Loucy (cell line): ENCODE results near the gene IQCH.

Source experiments
- H2AFZ ChIP-seq: fragments of 200-600 bp; sonication (generic); 2 replicates; pipeline ENCODE4 v1.6.0; 2016; ENCODE audit warnings: antibody characterized with exemption, mild to moderate bottlenecking, low read length, moderate library complexity
- H3F3A ChIP-seq: fragments of 200-600 bp; 2 replicates; pipeline ENCODE4 v1.6.0; 2016; ENCODE audit warnings: antibody characterized with exemption, low read depth, mild to moderate bottlenecking
- H3K27me3 ChIP-seq: fragments of 200-600 bp; sonication (generic); 2 replicates; pipeline ENCODE4 v1.6.1; 2014; ENCODE audit warnings: low read length, mild to moderate bottlenecking; ENCODE audit not compliant: insufficient read depth, poor library complexity, severe bottlenecking
- H3K36me3 ChIP-seq: fragments of 200-600 bp; sonication (generic); 2 replicates; pipeline ENCODE4 v1.6.1; 2016; ENCODE audit warnings: low read length; ENCODE audit not compliant: insufficient read depth
- H3K4me1 ChIP-seq: fragments of 200-600 bp; sonication (generic); 2 replicates; pipeline ENCODE4 v1.5.1; 2014; ENCODE audit warnings: low read length, mild to moderate bottlenecking; ENCODE audit not compliant: insufficient read depth, poor library complexity, severe bottlenecking
- H3K4me2 ChIP-seq: fragments of 200-600 bp; sonication (generic); 2 replicates; pipeline ENCODE4 v1.6.0; 2014; ENCODE audit warnings: antibody characterized with exemption, low read length, low read depth, mild to moderate bottlenecking; ENCODE audit not compliant: poor library complexity, severe bottlenecking
- H3K4me3 ChIP-seq: fragments of 200-600 bp; sonication (generic); 2 replicates; pipeline ENCODE4 v1.5.1; 2014; ENCODE audit warnings: low read length, mild to moderate bottlenecking, mixed read lengths; ENCODE audit not compliant: poor library complexity, severe bottlenecking
- H3K79me2 ChIP-seq: fragments of 200-600 bp; sonication (generic); 2 replicates; pipeline ENCODE4 v1.6.1; 2014; ENCODE audit warnings: low read length; ENCODE audit not compliant: insufficient read depth
- H3K9ac ChIP-seq: fragments of 200-600 bp; sonication (generic); 2 replicates; pipeline ENCODE4 v1.6.0; 2014; ENCODE audit warnings: mild to moderate bottlenecking, low read depth, low read length, moderate library complexity; ENCODE audit not compliant: poor library complexity, severe bottlenecking
- H3K9me2 ChIP-seq: fragments of 200-600 bp; sonication (generic); replicated peaks from 2 replicates; pipeline ENCODE4 v1.6.1; 2016; ENCODE audit warnings: low read depth, low read length, mixed read lengths
- H3K9me3 ChIP-seq: fragments of 200-600 bp; sonication (generic); 2 replicates; pipeline ENCODE4 v1.6.1; 2014; ENCODE audit warnings: mild to moderate bottlenecking, antibody characterized with exemption, low read length, low read depth; ENCODE audit not compliant: insufficient read depth
- H4K20me1 ChIP-seq: fragments of 200-600 bp; sonication (generic); 2 replicates; pipeline ENCODE4 v1.6.0; 2014; ENCODE audit warnings: antibody characterized with exemption, low read length, mild to moderate bottlenecking; ENCODE audit not compliant: insufficient read depth, poor library complexity, severe bottlenecking
- EZH2phosphoT487 ChIP-seq: fragments of 200-600 bp; IDR thresholded peaks from 2 replicates; pipeline ENCODE4 v1.6.1; 2018; ENCODE audit warnings: antibody characterized with exemption, mild to moderate bottlenecking, moderate library complexity, borderline replicate concordance
- TF ChIP-seq, protein P1 (sequence below): fragments of 200-600 bp; sonication (generic); conservative IDR thresholded peaks from 2 replicates; pipeline ENCODE4 v1.5.1; 2014; ENCODE audit warnings: mild to moderate bottlenecking, antibody characterized with exemption, low read length

Gene IQCH

GRCh38 chr15:67385971-67386370, 131.4 kb downstream of the IQCH start:
- no peaks in the 10 kb centered on the region for H3K9me3 ChIP-seq
- H3K4me2 ChIP-seq, result no peak overlapping the region
- TF ChIP-seq EZH2phosphoT487, result no peak
- TF ChIP-seq, protein P1, sequence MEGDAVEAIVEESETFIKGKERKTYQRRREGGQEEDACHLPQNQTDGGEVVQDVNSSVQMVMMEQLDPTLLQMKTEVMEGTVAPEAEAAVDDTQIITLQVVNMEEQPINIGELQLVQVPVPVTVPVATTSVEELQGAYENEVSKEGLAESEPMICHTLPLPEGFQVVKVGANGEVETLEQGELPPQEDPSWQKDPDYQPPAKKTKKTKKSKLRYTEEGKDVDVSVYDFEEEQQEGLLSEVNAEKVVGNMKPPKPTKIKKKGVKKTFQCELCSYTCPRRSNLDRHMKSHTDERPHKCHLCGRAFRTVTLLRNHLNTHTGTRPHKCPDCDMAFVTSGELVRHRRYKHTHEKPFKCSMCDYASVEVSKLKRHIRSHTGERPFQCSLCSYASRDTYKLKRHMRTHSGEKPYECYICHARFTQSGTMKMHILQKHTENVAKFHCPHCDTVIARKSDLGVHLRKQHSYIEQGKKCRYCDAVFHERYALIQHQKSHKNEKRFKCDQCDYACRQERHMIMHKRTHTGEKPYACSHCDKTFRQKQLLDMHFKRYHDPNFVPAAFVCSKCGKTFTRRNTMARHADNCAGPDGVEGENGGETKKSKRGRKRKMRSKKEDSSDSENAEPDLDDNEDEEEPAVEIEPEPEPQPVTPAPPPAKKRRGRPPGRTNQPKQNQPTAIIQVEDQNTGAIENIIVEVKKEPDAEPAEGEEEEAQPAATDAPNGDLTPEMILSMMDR, result peak; percentile 44

DNA sequence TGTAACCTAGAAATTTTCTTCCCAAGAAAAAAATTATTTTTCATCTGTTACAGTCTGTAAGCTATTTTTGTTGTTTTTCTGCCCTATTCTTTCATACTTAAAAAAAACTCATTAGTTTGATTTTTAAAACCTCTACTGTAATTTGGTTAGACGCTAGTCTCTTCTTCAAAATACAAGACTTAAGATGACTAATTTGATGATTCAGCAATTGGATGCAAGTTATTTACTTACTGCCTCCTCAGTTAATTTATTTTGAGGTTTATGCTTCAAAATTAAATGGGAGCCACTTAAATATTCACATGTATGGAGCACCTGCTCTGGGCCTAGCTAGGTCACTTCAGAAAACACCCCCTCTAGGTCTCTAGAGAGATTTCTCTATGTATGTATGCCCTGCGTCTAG, 132.4 kb downstream of the IQCH start:
- no peak overlapping the region for H3K9ac ChIP-seq
- no peaks in the 10 kb centered on the region for H3K79me2 ChIP-seq
- no peaks in the 10 kb centered on the region for H3K9me2 ChIP-seq
- no peaks in the 10 kb centered on the region for H3F3A ChIP-seq
- no peaks in the 10 kb centered on the region for H3K4me1 ChIP-seq
- H4K20me1 ChIP-seq, result no peaks in the 10 kb centered on the region
- H3K27me3 ChIP-seq, result no peaks in the 10 kb centered on the region
- no peaks in the 10 kb centered on the region for H3K9me3 ChIP-seq
- H3K4me3 ChIP-seq, result no peak overlapping the region
- TF ChIP-seq, protein P1, result no peak
- TF ChIP-seq EZH2phosphoT487, result no peak
- no peak overlapping the region for H3K4me2 ChIP-seq
- H2AFZ ChIP-seq, result no peak overlapping the region
- no peaks in the 10 kb centered on the region for H3K36me3 ChIP-seq

More at GRCh38 chr15:67385971-67386370, 131.4 kb downstream of the IQCH start:
- no peaks in the 10 kb centered on the region for H3F3A ChIP-seq
- no peaks in the 10 kb centered on the region for H4K20me1 ChIP-seq
- H3K9me2 ChIP-seq, result no peaks in the 10 kb centered on the region
- no peak overlapping the region for H3K9ac ChIP-seq
- H3K4me1 ChIP-seq, result no peaks in the 10 kb centered on the region
- no peak overlapping the region for H2AFZ ChIP-seq
- no peak overlapping the region for H3K4me3 ChIP-seq
- no peaks in the 10 kb centered on the region for H3K36me3 ChIP-seq
- no peaks in the 10 kb centered on the region for H3K79me2 ChIP-seq
- no peaks in the 10 kb centered on the region for H3K27me3 ChIP-seq

GRCh38 chr15:67389975-67390374, 135.4 kb downstream of the IQCH start:
- Histone ChIP-seq H3K4me2 (no peak overlapping the region), H3F3A (no peaks in the 10 kb centered on the region), H3K27me3 (no peaks in the 10 kb centered on the region), H2AFZ (no peak overlapping the region), H3K4me3 (no peak overlapping the region), H3K79me2 (no peaks in the 10 kb centered on the region), H3K9ac (no peak overlapping the region), H3K36me3 (no peaks in the 10 kb centered on the region), H3K9me2 (no peaks in the 10 kb centered on the region), H4K20me1 (no peaks in the 10 kb centered on the region), H3K9me3 (no peaks in the 10 kb centered on the region), H3K4me1 (no peaks in the 10 kb centered on the region)
- no peak for TF ChIP-seq EZH2phosphoT487
- TF ChIP-seq, protein P1, result no peak
